Measurements from ENCODE around the gene IL1A.

Gene IL1A

DNA sequence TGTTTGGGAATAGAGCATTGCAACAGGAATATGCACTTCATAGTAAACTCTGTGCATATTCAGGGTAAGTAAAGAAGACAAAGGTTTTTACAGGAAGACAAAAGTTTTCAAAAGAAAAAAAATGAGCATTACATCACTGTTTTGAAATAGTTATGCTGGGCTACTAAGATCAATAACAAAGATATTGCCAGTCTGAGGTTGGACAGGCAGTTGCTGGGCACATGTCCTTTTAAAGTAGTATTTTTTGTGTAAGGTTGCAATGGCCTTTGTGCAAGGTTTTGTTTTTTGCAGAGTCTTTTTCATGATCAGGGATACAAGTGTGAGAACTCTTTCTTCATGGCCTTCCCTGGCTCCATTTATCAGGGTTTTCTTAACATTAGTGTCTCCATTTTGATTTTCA, 36.0 kb upstream of the IL1A start:
- ATAC-seq, result no peak
- TF ChIP-seq ESRRG (CRISPR knock-in tag; IDR thresholded peaks at IDR 0.05), result no peak
- no peak for TF ChIP-seq ZNF565 (CRISPR knock-in tag; conservative IDR thresholded peaks at IDR 0.05; ENCODE audit: low read depth)
- TF ChIP-seq ARNTL (CRISPR knock-in tag; IDR thresholded peaks at IDR 0.05; ENCODE audit: borderline replicate concordance, low read depth), result no peak
- TF ChIP-seq, protein P1, sequence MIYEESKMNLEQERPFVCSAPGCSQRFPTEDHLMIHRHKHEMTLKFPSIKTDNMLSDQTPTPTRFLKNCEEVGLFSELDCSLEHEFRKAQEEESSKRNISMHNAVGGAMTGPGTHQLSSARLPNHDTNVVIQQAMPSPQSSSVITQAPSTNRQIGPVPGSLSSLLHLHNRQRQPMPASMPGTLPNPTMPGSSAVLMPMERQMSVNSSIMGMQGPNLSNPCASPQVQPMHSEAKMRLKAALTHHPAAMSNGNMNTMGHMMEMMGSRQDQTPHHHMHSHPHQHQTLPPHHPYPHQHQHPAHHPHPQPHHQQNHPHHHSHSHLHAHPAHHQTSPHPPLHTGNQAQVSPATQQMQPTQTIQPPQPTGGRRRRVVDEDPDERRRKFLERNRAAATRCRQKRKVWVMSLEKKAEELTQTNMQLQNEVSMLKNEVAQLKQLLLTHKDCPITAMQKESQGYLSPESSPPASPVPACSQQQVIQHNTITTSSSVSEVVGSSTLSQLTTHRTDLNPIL (CRISPR knock-in tag; IDR thresholded peaks at IDR 0.05; ENCODE audit: low read depth), result no peak
- no peak for TF ChIP-seq ZNF70 (CRISPR knock-in tag; IDR thresholded peaks at IDR 0.05)
- TF ChIP-seq, protein P2, sequence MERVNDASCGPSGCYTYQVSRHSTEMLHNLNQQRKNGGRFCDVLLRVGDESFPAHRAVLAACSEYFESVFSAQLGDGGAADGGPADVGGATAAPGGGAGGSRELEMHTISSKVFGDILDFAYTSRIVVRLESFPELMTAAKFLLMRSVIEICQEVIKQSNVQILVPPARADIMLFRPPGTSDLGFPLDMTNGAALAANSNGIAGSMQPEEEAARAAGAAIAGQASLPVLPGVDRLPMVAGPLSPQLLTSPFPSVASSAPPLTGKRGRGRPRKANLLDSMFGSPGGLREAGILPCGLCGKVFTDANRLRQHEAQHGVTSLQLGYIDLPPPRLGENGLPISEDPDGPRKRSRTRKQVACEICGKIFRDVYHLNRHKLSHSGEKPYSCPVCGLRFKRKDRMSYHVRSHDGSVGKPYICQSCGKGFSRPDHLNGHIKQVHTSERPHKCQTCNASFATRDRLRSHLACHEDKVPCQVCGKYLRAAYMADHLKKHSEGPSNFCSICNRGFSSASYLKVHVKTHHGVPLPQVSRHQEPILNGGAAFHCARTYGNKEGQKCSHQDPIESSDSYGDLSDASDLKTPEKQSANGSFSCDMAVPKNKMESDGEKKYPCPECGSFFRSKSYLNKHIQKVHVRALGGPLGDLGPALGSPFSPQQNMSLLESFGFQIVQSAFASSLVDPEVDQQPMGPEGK (CRISPR knock-in tag; IDR thresholded peaks at IDR 0.05; ENCODE audit: borderline replicate concordance), result no peak
- TF ChIP-seq SNAI2 (CRISPR knock-in tag; IDR thresholded peaks at IDR 0.05), result no peak
- TF ChIP-seq CSDC2 (CRISPR knock-in tag; IDR thresholded peaks at IDR 0.05), result no peak
- TF ChIP-seq, protein P3, sequence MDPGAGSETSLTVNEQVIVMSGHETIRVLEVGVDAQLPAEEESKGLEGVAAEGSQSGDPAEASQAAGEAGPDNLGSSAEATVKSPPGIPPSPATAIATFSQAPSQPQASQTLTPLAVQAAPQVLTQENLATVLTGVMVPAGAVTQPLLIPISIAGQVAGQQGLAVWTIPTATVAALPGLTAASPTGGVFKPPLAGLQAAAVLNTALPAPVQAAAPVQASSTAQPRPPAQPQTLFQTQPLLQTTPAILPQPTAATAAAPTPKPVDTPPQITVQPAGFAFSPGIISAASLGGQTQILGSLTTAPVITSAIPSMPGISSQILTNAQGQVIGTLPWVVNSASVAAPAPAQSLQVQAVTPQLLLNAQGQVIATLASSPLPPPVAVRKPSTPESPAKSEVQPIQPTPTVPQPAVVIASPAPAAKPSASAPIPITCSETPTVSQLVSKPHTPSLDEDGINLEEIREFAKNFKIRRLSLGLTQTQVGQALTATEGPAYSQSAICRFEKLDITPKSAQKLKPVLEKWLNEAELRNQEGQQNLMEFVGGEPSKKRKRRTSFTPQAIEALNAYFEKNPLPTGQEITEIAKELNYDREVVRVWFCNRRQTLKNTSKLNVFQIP (CRISPR knock-in tag; IDR thresholded peaks at IDR 0.05; ENCODE audit: borderline replicate concordance, low read depth), result no peak
- no peak for TF ChIP-seq PPARA (CRISPR knock-in tag; IDR thresholded peaks at IDR 0.05; ENCODE audit: borderline replicate concordance)
- no peak for TF ChIP-seq ZC3H10 (CRISPR knock-in tag; IDR thresholded peaks at IDR 0.05)
- no peak for TF ChIP-seq GLIS3 (CRISPR knock-in tag; IDR thresholded peaks at IDR 0.05)
- no peak for TF ChIP-seq TOX (CRISPR knock-in tag; IDR thresholded peaks at IDR 0.05; ENCODE audit: borderline replicate concordance)

DNA sequence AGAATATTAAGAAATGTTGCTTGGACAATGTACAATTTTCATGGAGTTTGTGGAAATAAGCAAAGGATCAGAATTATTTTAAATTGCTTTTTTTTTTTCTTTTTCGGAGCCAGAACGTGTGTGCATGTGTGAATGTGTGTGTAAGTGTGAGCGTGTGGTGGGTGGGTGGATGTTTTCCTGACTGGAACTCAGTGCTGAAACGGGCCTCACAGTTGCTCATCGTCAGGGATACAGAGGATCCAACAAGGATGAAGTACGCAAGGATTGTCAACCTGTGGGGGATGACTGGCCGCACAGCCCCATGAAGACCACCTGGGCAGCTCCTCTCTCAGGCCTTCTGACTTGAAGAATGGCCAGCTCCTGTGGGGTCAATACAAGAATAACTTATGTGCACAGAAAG, 34.8 kb upstream of the IL1A start:
- ATAC-seq, result no peak
- TF ChIP-seq ZNF8 (CRISPR knock-in tag; IDR thresholded peaks at IDR 0.05) (no peak), TCF4 (CRISPR knock-in tag; IDR thresholded peaks at IDR 0.05; ENCODE audit: borderline replicate concordance) (no peak), ISL1 (CRISPR knock-in tag; IDR thresholded peaks at IDR 0.05) (no peak), ARNTL (CRISPR knock-in tag; IDR thresholded peaks at IDR 0.05; ENCODE audit: borderline replicate concordance, low read depth) (no peak), RARB (CRISPR knock-in tag; IDR thresholded peaks at IDR 0.05) (no peak), SNAI2 (CRISPR knock-in tag; IDR thresholded peaks at IDR 0.05) (no peak), BACH2 (CRISPR knock-in tag; IDR thresholded peaks at IDR 0.05; ENCODE audit: borderline replicate concordance) (no peak), ZFP3 (CRISPR knock-in tag; IDR thresholded peaks at IDR 0.05) (no peak), ZNF565 (CRISPR knock-in tag; conservative IDR thresholded peaks at IDR 0.05; ENCODE audit: low read depth) (no peak), GLIS3 (CRISPR knock-in tag; IDR thresholded peaks at IDR 0.05) (no peak), PPARA (CRISPR knock-in tag; IDR thresholded peaks at IDR 0.05; ENCODE audit: borderline replicate concordance) (no peak), ZC3H10 (CRISPR knock-in tag; IDR thresholded peaks at IDR 0.05) (no peak), OSR1 (CRISPR knock-in tag; IDR thresholded peaks at IDR 0.05) (no peak), TOX (CRISPR knock-in tag; IDR thresholded peaks at IDR 0.05; ENCODE audit: borderline replicate concordance) (no peak)
- TF ChIP-seq, protein P4, sequence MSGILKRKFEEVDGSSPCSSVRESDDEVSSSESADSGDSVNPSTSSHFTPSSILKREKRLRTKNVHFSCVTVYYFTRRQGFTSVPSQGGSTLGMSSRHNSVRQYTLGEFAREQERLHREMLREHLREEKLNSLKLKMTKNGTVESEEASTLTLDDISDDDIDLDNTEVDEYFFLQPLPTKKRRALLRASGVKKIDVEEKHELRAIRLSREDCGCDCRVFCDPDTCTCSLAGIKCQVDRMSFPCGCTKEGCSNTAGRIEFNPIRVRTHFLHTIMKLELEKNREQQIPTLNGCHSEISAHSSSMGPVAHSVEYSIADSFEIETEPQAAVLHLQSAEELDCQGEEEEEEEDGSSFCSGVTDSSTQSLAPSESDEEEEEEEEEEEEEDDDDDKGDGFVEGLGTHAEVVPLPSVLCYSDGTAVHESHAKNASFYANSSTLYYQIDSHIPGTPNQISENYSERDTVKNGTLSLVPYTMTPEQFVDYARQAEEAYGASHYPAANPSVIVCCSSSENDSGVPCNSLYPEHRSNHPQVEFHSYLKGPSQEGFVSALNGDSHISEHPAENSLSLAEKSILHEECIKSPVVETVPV (CRISPR knock-in tag; IDR thresholded peaks at IDR 0.05), result no peak
- TF ChIP-seq, protein P5, sequence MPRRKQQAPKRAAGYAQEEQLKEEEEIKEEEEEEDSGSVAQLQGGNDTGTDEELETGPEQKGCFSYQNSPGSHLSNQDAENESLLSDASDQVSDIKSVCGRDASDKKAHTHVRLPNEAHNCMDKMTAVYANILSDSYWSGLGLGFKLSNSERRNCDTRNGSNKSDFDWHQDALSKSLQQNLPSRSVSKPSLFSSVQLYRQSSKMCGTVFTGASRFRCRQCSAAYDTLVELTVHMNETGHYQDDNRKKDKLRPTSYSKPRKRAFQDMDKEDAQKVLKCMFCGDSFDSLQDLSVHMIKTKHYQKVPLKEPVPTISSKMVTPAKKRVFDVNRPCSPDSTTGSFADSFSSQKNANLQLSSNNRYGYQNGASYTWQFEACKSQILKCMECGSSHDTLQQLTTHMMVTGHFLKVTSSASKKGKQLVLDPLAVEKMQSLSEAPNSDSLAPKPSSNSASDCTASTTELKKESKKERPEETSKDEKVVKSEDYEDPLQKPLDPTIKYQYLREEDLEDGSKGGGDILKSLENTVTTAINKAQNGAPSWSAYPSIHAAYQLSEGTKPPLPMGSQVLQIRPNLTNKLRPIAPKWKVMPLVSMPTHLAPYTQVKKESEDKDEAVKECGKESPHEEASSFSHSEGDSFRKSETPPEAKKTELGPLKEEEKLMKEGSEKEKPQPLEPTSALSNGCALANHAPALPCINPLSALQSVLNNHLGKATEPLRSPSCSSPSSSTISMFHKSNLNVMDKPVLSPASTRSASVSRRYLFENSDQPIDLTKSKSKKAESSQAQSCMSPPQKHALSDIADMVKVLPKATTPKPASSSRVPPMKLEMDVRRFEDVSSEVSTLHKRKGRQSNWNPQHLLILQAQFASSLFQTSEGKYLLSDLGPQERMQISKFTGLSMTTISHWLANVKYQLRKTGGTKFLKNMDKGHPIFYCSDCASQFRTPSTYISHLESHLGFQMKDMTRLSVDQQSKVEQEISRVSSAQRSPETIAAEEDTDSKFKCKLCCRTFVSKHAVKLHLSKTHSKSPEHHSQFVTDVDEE (CRISPR knock-in tag; IDR thresholded peaks at IDR 0.05), result no peak
- TF ChIP-seq, protein P1 (CRISPR knock-in tag; IDR thresholded peaks at IDR 0.05; ENCODE audit: low read depth), result no peak
- TF ChIP-seq, protein P3 (CRISPR knock-in tag; IDR thresholded peaks at IDR 0.05; ENCODE audit: borderline replicate concordance, low read depth), result no peak
- TF ChIP-seq, protein P2 (CRISPR knock-in tag; IDR thresholded peaks at IDR 0.05; ENCODE audit: borderline replicate concordance), result no peak
